Right kidney (tissue), 1 donor: ENCODE results near the gene PCGF1.
A peak's percentile ranks its signal among the peaks of the same experiment; 100 is the strongest.
"Not testable (repeated sequence)": the region's sequence is repeated elsewhere in the genome, so short reads cannot be mapped to it uniquely, and the experiment has no call there.

Experiments
- DNase-seq: peaks from one replicate; pipeline ENCODE4 v3.0.0-alpha.2; 2016

Gene PCGF1

GRCh38 chr2:74499940-74500577 is 7.4 kb downstream of the PCGF1 start:
- no peak for DNase-seq

GRCh38 chr2:74499267-74499939 is 8.1 kb downstream of the PCGF1 start, which contains the start of gene LBX2:
Gene LBX2 (minus strand): TSS chr2:74499603. CDS start chr2:74499537, 66 bp downstream.
- peak; percentile 80 for DNase-seq

GRCh38 chr2:74498500-74499266 is 8.8 kb downstream of the PCGF1 start:
- DNase-seq, result peak; percentile 79

GRCh38 chr2:74497777-74498499 is 9.6 kb downstream of the PCGF1 start:
- DNase-seq, result peak; percentile 71

- DNase-seq, result no peak
Observed at GRCh38 chr2:74496997-74497776, 10.3 kb downstream of the PCGF1 start.

- no peak for DNase-seq
Observed at GRCh38 chr2:74495440-74495839, 12.1 kb downstream of the PCGF1 start.

- no peak for DNase-seq
Observed at GRCh38 chr2:74493546-74493945, 13.9 kb downstream of the PCGF1 start.

- no peak for DNase-seq
Observed at GRCh38 chr2:74491648-74492544, 15.6 kb downstream of the PCGF1 start.

GRCh38 chr2:74489906-74490305 is 17.6 kb downstream of the PCGF1 start:
- DNase-seq, result no peak

GRCh38 chr2:74488643-74489481 is 18.6 kb downstream of the PCGF1 start:
- no peak for DNase-seq

GRCh38 chr2:74486141-74486540 is 21.4 kb downstream of the PCGF1 start:
- DNase-seq, result no peak

- DNase-seq, result not testable (repeated sequence)
Observed at GRCh38 chr2:74483675-74484164, 23.8 kb downstream of the PCGF1 start.

GRCh38 chr2:74482801-74483674 is 24.5 kb downstream of the PCGF1 start, which contains the start of the genes CCDC142 and TTC31:
Gene CCDC142 (minus strand): TSS chr2:74482998. CDS start chr2:74482837, 161 bp downstream.
Gene TTC31 (plus strand): TSS chr2:74483081. CDS start chr2:74483096, 15 bp downstream.
- peak; percentile 99 for DNase-seq

GRCh38 chr2:74481961-74482800 is 25.3 kb downstream of the PCGF1 start:
- DNase-seq, result peak; percentile 94

- DNase-seq, result no peak
Observed at GRCh38 chr2:74481431-74481830, 26.1 kb downstream of the PCGF1 start.

GRCh38 chr2:74474899-74475298 is 32.6 kb downstream of the PCGF1 start:
- DNase-seq, result no peak

GRCh38 chr2:74474481-74474880 is 33.0 kb downstream of the PCGF1 start:
- no peak for DNase-seq
